DMS114 treated with DMSO at 0.1 percent for 48 hours (cell line): ENCODE data around the gene GLT1D1.
"Not testable (repeated sequence)": the region's sequence is repeated elsewhere in the genome, so short reads cannot be mapped to it uniquely, and the experiment has no call there.

ENCODE experiments used
- DNase-seq: peaks from one replicate; lab custom pipeline; 2025; ENCODE audit not compliant: unreplicated experiment; lab: John Stamatoyannopoulos, UW

GLT1D1 gene

DNA sequence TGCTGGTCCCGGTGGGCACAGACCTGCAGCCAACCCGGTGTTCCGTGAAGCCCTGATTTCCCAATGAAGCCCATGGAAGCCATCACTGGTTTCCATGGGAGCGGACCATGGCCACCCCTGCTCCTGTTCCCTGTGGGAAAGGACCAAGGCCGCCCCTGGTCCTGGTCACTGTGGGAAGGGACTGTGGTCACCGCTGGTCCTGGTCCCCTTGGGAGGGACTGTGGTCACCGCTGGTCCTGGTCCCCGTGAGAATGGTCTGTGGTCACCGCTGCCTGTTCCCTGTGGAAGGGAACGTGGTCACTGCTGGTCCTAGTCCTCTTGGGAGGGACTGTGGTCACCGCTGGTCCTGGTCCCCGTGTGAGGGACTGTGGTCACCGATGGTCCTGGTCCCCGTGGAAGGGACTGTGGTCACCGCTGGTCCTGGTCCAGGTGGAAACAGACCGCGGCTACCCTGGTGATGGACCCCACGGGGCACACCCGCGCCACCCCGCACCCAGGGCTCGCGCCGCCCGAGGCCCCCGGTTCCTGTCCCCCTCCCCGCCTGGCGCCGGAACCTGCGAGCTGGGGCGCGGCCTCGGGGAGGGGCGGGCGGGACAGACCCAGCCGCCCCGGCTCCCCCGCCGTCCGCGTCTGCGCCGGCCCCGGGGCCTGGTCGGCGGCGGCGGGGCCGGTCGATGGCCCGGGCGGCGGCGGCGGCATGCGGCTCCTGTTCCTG lies at the start of gene GLT1D1:
TSS of gene GLT1D1 (plus strand) at position 594 of the 715 bp plus-strand sequence. CDS start at position 698, 104 bp downstream.
- no peak for DNase-seq

DNA sequence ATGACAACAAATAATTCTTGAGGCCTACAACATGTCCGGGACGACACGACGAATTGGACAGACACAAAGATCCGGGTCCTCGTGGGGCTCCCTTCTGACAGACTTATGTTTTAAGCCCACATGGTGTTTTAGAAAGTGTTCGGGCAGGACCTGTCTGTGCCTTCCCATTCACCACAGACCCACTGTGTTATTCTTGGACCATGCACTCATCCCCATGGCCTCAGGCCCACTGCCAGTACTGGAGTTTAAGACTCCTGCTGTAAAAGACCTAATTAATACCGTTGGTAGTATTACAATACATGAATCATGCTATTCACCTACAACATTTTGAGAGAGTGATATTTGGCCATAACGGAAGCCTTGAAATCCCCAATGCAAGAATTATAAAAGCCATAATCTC lies 49.5 kb upstream of the GLT1D1 start:
- DNase-seq: no peak

DNA sequence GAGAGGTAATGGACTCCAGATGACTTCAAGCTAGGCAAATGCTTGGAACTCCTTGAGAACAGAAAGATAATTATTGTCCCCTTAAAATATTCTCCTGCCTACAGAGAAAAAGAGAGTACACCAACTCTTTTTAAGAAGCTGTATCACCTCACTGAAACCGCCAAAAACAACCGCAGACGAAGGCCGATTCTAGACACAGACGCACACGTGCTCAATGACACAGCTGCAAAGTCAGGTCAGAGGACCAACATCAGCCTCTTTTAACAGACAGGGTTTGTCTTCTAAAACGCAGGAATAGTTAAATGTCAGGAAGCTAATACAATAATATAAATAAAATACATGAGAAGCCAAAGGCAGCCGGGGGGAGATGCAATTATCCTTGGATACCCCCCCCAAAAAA lies 48.5 kb upstream of the GLT1D1 start:
- no peak for DNase-seq

DNA sequence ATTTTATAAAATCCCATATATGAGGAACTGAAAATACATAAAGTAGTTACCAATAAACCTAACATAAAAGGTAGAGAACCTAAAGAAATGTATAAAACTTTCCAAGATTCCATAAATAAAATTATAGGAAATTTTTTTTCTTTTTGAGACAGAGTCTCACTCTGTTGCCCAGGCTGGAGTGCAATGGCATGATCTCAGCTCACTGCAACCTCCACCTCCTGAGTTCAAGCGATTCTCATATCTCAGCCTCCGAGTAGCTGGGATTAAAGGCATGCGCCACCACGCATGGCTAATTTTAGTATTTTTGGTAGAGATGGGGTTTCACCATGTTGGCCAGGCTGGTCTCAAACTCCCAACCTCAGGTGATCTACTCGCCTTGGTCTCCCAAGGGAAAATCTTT lies 47.9 kb upstream of the GLT1D1 start:
- DNase-seq: not testable (repeated sequence)

DNA sequence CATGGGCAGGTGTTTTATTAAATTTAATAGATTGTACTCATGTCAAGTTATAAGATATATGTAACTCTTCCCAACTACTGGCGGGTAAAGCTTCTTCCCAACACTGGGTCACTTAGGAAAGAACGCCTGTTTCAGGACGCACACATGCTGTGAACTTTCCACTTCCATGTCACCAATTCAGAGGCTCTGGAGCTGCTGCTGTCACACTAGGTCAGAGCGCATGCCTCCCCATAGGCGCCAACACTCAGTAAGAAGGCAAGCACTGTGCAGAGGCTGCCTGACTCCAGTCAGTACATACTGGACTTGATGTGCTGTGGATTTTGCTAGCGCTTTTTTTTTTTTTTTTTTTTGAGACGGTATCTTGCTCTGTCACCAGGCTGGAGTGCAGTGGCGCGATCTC lies 46.7 kb upstream of the GLT1D1 start:
- no peak for DNase-seq

DNA sequence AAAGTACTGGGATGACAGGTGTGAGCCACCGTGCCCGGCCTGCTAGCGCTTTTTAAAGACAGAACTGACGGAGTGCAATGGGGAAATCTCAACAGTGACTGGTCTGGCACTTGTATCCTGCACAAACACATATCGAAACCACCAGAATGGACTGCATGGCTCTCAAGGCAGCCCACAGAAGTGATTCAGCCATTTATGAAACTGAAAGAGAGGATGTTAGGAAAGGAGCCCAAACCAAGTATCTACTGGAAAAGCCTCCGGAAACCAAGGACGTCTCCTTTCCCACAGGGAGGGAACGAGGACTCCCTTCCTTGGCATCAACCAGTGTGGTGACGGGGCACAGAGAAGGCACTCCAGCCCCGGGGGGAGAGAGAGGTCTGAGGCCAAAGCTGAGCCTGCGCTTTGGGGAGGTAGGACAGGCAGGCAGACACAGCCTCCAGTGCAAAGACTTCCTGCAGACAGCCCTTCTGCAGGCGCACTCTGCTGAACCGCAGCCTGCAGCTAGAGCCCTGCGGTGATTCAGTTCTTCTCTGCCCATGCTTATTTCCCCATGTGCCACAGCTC lies 46.0 kb upstream of the GLT1D1 start:
- no peak for DNase-seq

DNA sequence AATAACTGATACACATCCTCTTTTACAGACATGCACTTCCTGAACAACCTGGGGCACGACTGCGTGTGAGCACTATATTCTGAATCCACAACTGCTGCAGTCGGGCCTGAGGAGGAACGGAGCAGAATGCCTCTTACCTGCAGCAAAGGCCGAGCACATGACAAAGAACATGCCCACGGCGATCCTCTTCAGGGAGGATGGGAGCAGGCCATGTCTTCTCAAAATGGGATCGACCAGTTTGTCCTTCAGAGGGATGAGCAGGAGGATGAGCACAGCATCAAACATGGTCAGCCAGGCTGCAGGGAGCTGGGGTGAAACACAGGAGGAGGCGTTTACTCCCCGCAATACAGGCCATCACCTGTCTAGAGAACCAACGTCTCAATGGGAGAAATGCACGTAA lies 44.6 kb upstream of the GLT1D1 start:
- no peak for DNase-seq

DNA sequence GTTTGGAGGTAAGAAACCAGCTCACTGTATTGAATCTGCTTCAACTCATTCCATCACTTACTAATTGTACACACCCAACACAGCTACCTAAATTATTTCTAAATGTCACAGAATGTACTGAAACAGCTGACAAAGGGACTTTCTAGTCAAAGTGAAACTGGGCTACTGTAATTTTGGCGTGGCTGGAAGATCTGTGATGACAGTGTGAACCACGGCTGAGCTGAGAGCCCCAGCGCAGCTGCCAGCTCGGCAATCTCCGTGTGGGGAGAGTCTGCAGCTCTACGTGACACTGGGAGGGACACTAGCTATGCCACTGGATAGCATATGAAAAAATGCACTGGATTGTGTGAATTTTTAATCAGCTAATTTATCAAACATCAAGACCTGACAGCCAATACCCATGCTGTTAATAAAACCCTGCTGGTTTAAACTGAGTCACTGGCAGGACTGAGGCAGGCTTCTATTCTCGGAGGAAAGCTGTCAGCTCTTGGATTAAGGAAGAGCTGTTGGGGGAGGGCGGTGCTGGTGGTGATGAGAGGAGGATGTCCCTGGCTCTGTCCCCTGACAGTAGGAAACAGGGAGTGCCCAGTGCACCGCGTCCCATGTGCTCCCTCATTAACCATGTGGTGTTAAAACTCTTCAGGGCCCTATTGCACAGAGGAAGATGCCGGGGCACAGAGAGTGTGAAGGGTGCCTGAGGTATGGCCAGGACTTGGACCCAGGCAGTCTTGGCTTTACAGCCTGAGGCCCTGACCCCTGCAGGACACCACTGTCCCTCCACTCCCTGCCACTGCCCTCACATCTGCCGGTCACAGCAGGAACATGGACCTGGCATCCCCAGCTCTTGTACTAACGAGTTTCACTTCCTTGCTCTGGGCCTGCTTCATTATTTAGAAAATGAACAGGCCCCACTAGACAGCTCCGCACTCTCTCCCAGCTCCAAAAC lies 42.8 kb upstream of the GLT1D1 start:
- DNase-seq: no peak

DNA sequence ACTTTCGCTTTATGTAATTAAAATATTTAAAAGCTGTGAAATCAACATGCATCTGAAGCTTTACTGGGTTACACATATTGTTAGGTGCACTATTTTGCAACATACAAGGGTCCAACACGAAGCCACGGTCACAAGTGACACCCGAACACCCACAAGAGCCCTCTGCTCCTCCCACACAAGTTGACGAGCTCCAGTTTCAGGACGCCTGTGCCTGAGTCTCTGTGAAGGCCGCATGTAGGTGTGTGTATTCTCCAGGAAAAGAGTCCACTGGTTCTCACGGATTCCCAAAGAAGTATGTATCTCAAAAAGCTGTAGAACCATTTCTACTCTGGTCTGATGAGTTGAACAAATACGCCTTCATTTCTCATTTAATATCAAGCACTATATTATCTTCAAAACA lies 41.5 kb upstream of the GLT1D1 start:
- DNase-seq: no peak

DNA sequence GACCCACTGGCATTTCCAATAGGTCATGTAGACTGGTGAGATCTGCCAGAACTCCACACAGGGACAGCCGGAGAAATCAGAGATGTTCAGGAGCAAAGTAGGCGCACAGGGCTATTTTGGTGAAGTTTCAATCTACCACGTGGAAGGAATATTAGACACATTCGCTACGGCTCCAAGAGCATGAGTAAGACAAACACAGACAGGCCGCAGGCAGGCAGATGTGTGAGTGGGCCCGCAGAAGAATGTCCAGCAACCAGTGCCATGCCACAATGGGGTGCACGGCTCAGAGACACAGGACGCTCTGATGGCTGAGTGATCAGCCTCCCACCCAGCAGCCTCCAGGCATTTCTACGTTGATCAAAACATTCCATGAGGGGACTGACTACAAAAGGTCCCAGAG lies 39.9 kb upstream of the GLT1D1 start:
- no peak for DNase-seq

DNA sequence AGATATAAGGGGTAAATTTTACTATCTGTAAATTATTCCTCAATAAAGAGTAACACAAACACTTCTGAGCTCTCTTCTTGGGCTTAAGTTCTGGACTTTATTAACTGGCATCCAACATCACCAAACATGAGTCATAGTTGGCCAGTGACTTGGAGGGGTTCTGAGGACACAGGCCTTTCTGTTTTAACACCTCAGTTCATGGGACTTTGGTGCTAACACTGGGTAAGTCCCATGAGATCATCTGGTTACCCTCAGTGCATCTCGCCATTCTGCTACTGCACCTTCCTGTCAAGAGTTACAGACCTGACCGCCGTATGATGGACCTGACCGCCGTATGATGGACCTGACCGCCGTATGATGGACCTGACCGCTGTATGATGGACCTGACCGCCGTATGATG lies 39.4 kb upstream of the GLT1D1 start:
- DNase-seq: no peak

DNA sequence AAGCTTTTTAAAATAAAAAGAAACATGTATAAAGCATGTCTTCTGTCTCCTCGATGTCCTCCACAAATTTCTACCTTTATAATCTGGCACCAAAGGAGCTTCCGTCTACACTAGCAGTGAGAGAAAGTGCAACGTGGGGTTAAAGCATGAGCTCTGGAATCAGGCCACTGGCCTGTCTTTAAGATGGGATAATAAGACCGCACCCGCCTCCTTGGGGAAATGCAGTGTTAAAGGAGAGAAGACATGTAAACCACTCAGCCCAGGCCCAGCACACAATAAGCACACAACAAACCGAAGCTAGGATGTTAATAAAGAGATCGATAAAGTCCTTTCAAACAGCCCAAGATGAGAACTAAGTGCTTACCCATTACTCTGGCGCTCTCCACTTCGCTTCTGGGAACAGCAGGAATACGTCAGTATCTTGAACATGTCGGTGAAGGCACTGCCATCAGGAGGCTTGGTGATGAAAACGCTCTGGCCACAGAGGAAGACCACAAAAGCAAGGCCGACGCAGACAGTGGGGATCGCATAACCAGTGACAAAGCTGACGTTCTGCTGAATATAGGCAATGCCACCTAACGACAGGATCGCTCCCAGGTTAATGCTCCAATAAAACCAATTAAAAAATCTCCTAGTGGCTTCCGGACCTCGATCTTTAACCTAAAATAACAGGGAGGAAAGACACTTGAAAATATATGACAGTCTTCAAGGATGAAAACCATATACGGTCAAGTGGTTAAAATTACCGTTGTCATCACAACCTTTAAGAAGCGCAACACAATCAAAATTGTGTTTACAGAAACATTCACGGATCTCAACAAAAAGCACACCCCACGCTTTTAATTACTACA lies 38.6 kb upstream of the GLT1D1 start:
- no peak for DNase-seq

DNA sequence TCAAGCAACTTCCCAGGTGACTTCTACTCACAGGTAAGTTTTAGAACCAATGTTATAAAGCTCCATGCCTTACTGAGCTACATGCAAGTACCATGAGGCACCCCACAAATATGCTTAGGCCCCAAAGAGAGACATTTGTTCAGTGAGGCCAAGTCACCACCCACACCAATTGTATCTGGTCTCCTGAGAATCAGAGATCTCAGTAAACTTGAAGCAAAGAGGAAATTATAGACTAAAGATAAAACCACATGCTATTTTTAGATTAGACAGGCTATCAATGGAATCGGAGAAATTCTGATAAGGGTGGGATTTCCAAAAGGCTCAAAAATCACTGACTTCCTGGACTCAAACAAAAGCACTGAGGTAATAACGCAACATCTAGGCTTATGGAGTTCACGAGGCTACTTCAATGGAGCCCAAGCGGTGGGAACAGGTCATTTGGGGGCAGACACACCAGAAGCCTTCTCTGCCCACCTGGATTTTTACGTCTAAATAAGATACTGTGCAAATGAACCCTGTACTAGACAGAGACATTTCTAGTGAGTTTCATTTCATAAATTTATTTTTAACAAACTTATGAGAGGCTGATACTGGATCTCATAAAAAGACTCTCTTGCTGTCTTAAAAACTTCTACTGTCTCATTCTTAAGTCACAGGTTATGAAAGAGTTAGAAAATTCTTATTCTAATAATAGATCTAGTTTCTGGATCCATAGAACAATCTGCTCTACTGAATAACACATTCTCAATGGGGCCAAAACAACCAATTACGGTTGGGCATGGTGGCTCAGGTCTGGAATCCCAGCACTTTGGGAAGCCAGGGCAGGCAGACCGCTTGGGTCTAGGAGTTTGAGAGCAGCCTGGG lies 37.3 kb upstream of the GLT1D1 start:
- DNase-seq: no peak

DNA sequence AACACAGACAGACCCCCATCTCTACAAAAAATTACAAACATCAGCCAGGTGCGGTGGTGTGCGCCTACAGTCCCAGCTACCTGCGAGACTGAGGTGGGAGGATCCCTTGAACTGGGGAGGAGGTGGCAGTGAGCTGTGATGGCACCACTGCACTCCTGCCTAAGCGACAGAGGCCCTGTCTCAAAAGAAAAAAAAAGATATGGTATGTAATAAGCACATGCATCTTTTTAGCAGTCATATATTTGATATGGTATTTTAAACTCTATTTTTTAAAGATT lies 36.7 kb upstream of the GLT1D1 start:
- no peak for DNase-seq

DNA sequence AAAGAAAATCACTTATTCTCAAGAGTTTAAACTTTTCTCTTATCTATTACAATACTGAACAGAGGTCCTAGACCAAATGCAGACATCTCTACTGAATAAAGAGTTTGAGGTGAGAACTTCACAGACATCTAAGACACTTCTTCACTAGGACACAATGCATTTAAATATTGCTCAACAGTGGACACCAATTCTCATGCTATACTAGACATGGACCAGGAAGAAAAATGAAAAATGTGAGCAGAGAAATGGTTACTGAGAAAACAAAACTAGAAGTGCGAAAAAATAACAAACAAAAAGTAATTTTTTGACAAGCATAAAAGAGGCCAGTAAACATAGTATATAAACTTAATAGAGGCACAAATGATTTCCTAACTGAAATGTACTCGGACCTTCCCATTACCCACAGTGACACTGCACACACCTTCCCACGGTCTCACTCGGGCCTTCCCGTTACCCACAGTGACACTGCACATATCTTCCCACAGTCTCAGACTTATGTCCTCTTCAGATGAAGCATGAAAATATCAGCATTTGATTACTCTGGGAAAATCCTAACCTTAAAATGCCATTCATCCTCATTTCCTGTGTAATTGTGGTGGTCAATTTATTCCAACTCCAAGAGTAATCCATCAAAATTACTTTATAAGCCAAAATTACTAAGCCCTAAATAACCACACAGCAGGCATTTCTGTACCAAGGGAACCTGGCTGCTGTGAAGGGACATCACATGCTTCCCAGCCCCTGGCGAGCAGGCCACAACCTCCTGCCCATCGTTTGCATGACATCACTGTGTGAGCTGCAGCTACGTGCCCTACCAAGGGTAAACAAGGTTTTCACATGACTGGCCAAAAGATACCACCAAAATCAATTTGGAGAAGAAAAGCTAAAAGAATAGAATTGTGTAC lies 35.9 kb upstream of the GLT1D1 start:
- no peak for DNase-seq

DNA sequence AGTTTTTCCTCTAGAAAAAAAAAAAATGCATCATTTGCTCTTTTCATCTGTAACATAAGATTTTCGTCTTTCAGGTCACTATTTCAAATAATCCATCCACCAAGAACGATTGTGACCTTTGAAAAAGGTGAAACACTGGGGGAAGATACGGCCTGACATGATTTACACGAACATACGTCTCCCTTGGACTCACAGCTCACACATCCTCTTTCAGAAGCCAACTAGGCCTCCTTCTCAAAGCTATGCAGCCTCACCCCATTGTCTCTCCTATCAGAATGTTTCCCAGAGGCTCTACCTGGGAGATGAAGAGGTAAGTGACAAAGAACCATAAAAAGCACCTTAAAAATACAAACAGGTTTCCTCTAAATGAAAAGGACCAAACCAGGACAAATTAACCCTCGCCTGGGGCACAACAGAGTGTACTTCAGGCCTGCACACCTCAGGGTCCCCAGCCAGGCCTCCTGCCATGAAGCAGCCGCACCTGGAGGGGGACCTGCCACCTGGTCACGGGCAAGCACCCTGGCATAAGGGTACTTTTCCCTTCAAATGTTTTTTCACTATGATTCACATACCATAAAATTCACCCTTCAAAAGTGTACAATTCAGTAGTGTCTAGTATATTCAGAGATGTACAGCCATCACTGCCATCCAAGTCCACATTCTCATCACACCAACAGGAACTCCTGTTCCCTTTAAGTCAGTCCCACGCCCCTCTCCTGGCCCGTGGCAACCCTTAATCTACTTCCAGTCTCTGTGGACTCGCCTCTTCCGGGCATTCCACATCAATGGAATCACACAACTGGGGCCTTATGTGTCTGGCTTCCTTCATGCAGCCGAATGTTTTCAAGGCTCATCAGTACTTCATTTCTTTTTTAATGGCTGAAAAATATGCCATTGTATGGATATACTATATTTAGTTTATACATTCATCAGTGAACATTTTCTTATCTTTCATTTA lies 34.9 kb upstream of the GLT1D1 start:
- DNase-seq: no peak

DNA sequence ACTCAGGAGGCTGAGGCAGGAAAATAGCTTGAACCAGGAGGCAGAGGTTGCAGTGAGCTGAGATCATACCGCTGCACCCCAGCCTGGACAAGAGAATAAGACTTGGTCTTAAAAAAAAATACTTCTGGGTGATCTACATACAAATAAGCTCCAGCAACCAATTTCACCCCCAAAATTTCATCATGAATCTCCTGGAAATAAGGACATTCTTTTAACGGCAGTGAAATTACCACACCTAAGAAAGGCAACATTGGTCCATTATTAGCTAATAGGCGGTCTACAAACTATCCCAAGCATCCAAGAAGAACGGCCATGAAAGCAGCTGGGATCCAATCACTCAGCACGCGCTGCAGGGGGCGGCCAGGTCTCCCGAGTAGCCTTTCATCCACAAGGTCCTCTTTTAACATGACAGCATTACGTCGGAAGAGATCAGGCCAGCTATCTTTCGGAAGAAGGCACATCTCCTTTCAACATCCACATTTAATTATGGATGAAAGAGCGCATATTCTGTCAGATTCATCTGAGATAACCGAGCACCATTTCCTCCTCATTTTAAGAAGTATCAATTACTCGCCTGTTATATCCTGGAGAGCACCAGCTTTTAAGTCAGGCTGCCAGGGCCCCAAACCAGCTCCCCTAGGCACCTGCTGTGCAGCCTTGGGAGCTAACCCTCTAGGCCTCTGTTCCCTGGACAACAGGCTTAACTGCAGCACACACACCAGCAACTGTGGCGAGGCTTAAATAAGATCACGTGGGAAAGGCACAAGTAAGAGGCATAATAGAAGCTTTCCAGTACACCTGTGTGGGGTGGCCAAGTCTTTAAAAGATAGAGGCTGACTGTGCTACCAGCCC lies 33.8 kb upstream of the GLT1D1 start:
- DNase-seq: no peak
